HL-60 (cell line): ENCODE results near the gene TESK2.

Experiments used
- DNase-seq, 2 experiments: peaks; one replicate each; pipeline ENCODE4 v3.0.0-alpha.2; 2010 to 2020; ENCODE audit warnings: low read depth in 1 of 2, low spot score in 1 of 2
- H3K27ac ChIP-seq: fragments of 250-450 bp; sonication (Bioruptor Pico); replicated peaks from 2 replicates; pipeline ENCODE4 v1.5.1; 2020; ENCODE audit warnings: mild to moderate bottlenecking, moderate library complexity
- H3K27me3 ChIP-seq: fragments of 250-450 bp; sonication (Bioruptor Pico); 2 replicates; pipeline ENCODE4 v1.5.1; 2021; ENCODE audit warnings: mild to moderate bottlenecking, moderate library complexity; ENCODE audit not compliant: insufficient read depth, poor library complexity, severe bottlenecking
- H3K4me3 ChIP-seq: replicated peaks from 2 replicates; pipeline ENCODE4 v1.5.1; 2011; ENCODE audit warnings: mild to moderate bottlenecking, control low read depth, low read length; ENCODE audit not compliant: insufficient read depth
- GABPA ChIP-seq: IDR thresholded peaks from 2 replicates; pipeline ENCODE4 v1.6.1; 2012; ENCODE audit warnings: low read depth
- POLR2AphosphoS5 ChIP-seq: IDR thresholded peaks from 2 replicates; pipeline ENCODE4 v1.6.1; 2012; ENCODE audit warnings: low read depth
- SPI1 ChIP-seq: IDR thresholded peaks from 2 replicates; pipeline ENCODE4 v1.6.1; 2012; ENCODE audit warnings: low read depth, mild to moderate bottlenecking, borderline replicate concordance
- TF ChIP-seq, protein P1 (sequence below): IDR thresholded peaks from one replicate; pipeline ENCODE4 v1.5.1; 2011; ENCODE audit warnings: low read length, control low read depth, inconsistent platforms; ENCODE audit not compliant: insufficient read depth
- TF ChIP-seq, protein P2 (sequence below): IDR thresholded peaks from 2 replicates; pipeline ENCODE4 v1.6.1; 2012; ENCODE audit warnings: low read depth; ENCODE audit not compliant: insufficient replicate concordance

The TESK2 gene

DNA sequence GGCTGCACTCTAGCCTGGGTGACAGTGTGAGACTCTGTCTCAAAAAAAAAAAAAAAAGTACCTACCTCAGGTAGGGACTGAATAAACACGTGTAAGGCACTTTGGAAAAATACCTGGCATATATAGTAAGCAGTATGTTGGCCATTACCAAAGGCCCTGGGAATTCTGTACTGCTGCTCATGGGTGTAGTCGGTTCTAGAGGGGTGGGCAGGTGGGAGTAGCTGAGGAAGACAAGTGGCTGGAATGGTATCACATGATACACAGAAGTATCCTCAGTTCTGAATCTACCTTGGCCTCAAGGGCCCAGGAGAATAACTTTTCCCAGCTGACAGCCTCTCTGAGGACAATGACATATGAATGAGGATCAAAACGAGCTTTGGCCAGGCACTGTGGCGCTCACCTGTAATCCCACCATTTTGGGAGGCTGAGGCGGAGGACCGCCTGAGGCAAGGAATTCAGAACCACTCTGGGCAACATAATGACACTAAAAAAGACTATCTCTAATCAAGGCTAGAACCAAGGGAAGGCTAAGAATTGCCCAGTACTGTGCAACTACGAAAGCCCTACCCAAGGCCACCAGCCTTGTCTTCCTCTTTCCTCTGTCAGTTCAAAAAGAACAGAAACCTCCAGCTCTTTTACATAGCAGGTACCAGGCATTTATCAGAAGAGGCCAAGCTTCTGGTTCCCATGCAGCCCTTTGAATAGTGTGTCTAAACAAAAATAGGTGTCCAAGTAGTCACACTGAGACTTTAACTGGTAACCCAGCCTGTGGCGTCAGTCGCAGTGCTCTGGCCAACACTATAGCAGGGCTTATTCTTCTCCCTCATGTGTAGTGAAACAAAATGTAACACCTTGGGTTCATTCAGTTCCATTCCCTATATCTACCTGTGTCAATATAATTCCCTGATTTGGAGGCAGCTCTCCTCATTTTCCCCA, 19.3 kb upstream of the TESK2 start:
- no peak overlapping the region for H3K4me3 ChIP-seq
- TF ChIP-seq SPI1 (no peak), GABPA (no peak), POLR2AphosphoS5 (peak; percentile 43; the same call in 1 of the 2 replicates)
- no peak overlapping the region for H3K27ac ChIP-seq
- no peaks in the 10 kb centered on the region for H3K27me3 ChIP-seq
- no peak for DNase-seq

DNA sequence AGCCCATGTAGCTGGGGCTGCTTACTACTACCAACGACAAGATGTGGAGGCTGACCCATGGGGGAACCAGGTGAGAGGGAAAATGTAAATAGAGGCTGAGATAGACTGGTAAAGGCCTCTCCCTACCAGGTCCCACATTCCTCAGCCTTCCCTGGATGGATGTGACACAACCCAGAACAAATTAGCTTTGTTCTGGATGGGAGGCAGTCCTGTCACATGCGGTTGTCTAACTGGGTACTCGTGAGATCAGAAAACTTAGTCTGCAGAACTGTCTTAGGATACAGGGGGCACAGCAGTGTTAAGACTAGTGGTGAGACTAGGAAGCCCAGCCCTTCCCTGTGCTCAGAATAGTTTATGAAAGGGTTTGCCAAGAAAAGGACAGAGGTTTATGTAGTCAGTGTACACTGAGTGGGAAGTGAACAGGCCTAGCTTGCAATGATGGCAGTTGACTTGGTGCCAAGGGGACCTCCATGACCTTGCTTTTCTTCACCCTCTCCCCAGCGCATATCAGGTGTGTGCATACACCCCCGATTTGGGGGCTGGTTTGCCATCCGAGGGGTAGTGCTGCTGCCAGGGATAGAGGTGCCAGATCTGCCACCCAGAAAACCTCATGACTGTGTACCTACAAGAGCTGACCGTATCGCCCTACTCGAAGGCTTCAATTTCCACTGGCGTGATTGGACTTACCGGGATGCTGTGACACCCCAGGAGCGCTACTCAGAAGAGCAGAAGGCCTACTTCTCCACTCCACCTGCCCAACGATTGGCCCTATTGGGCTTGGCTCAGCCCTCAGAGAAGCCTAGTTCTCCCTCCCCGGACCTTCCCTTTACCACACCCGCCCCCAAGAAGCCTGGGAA, 17.6 kb upstream of the TESK2 start:
- peak; percentile 11; the same call in 1 of the 2 replicates for TF ChIP-seq POLR2AphosphoS5
- no peak for TF ChIP-seq GABPA
- H3K4me3 ChIP-seq = no peak overlapping the region
- no peak overlapping the region for H3K27ac ChIP-seq
- DNase-seq = no peak
- no peaks in the 10 kb centered on the region for H3K27me3 ChIP-seq

DNA sequence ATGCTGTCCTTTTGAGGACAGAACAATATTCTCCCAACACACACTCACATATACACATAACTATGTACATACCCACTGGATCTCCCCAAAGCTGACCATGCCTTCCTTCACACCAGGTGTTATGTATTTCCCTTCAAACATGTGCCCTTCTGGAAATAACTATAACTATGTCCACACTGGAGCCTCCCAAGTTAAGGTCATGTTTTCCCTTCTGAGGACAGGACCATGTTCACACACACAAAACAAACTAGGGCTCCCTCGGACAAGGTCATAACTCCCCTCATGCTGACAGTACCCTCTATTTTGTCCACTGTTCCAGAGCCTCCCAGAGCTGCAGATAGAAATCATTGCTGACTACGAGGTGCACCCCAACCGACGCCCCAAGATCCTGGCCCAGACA, 16.9 kb upstream of the TESK2 start:
- Histone ChIP-seq H3K4me3 (no peak overlapping the region), H3K27me3 (no peaks in the 10 kb centered on the region), H3K27ac (no peak overlapping the region)
- DNase-seq = no peak
- TF ChIP-seq, protein P1, sequence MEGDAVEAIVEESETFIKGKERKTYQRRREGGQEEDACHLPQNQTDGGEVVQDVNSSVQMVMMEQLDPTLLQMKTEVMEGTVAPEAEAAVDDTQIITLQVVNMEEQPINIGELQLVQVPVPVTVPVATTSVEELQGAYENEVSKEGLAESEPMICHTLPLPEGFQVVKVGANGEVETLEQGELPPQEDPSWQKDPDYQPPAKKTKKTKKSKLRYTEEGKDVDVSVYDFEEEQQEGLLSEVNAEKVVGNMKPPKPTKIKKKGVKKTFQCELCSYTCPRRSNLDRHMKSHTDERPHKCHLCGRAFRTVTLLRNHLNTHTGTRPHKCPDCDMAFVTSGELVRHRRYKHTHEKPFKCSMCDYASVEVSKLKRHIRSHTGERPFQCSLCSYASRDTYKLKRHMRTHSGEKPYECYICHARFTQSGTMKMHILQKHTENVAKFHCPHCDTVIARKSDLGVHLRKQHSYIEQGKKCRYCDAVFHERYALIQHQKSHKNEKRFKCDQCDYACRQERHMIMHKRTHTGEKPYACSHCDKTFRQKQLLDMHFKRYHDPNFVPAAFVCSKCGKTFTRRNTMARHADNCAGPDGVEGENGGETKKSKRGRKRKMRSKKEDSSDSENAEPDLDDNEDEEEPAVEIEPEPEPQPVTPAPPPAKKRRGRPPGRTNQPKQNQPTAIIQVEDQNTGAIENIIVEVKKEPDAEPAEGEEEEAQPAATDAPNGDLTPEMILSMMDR = no peak
- TF ChIP-seq SPI1 (no peak), GABPA (no peak), POLR2AphosphoS5 (no peak)

DNA sequence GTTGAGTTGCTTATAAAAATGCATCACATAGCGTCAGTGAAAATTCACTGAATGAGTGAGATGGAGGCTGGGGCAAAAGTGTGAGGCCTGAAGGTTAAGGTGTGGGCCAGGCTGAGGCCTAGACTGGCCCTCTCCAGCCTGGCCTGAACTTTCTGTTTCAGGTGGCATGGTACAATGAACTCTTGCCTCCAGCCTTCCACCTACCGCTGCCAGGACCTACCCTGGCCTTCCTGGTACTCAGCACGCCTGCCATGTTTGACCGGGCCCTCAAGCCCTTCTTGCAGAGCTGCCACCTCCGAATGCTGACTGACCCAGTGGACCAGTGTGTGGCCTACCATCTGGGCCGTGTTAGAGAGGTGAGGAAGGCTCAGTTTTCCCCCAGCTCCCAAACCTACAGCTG, 16.2 kb upstream of the TESK2 start:
- H3K27me3 ChIP-seq = no peaks in the 10 kb centered on the region
- TF ChIP-seq, protein P1 = no peak
- TF ChIP-seq POLR2AphosphoS5 = no peak
- TF ChIP-seq, protein P2, sequence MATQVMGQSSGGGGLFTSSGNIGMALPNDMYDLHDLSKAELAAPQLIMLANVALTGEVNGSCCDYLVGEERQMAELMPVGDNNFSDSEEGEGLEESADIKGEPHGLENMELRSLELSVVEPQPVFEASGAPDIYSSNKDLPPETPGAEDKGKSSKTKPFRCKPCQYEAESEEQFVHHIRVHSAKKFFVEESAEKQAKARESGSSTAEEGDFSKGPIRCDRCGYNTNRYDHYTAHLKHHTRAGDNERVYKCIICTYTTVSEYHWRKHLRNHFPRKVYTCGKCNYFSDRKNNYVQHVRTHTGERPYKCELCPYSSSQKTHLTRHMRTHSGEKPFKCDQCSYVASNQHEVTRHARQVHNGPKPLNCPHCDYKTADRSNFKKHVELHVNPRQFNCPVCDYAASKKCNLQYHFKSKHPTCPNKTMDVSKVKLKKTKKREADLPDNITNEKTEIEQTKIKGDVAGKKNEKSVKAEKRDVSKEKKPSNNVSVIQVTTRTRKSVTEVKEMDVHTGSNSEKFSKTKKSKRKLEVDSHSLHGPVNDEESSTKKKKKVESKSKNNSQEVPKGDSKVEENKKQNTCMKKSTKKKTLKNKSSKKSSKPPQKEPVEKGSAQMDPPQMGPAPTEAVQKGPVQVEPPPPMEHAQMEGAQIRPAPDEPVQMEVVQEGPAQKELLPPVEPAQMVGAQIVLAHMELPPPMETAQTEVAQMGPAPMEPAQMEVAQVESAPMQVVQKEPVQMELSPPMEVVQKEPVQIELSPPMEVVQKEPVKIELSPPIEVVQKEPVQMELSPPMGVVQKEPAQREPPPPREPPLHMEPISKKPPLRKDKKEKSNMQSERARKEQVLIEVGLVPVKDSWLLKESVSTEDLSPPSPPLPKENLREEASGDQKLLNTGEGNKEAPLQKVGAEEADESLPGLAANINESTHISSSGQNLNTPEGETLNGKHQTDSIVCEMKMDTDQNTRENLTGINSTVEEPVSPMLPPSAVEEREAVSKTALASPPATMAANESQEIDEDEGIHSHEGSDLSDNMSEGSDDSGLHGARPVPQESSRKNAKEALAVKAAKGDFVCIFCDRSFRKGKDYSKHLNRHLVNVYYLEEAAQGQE = no peak

DNA sequence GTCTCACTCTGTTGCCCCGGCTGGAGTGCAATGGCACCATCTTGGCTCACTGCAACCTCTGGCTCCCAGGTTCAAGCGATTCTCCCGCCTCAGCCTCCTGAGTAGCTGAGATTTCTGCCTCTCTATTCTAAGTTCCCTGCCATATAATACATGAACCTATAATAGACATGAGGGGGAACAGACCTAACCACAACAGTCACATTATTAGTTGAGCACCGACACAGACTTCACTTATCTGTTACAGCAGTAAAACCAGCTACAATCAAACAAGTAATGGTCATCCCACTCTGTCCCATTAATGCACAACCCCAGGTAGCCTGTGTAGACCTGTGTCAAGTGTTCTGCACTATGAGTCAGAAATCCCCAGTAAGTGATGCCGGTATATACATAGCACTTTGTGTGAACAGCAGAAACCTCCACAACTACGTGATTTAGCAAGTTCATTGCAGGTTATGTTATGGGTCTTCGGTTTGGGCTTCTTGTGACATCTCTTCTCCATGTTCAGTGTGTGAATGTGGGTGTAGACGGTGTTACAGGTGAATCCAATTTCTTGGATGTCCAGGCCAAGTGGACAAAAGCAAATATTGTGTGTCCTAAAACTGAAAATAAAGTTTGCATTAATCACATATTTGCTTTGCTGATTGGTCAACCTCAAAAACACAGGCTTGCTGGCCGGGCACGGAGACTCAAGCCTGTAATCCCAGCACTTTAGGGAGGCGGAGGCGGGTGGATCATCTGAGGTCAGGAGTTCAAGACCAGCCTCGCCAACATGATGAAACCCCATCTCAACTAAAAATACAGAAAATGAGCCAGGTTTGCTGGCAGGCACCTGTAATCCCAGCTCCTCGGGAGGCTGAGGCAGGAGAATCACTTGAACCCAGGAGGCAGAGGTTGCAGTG, 12.7 kb upstream of the TESK2 start:
- DNase-seq = no peak
- no peak overlapping the region for H3K4me3 ChIP-seq
- no peaks in the 10 kb centered on the region for H3K27me3 ChIP-seq
- TF ChIP-seq, protein P2 = no peak
- TF ChIP-seq, protein P1 = no peak
- TF ChIP-seq GABPA = no peak
- TF ChIP-seq POLR2AphosphoS5 = no peak
- TF ChIP-seq SPI1 = no peak
- no peak overlapping the region for H3K27ac ChIP-seq

More for the DNA sequence above, 16.2 kb upstream of the TESK2 start:
- no peak overlapping the region for H3K4me3 ChIP-seq
- no peak overlapping the region for H3K27ac ChIP-seq
- DNase-seq = no peak
